SK-N-SH treated with all-trans-retinoic acid at 6 μM for 48 hours (cell line): ENCODE measurements around the gene FANCC.

Experiments
- ATAC-seq: fragments of 200-7000 bp; cut with Tn5 transposase; 3 replicates; pipeline ENCODE4 v1.9.1; 2020; ENCODE audit warnings: mild to moderate bottlenecking, moderate library complexity
- ARNTL ChIP-seq: fragments of 450-650 bp; formaldehyde crosslinking; IDR thresholded peaks from 2 replicates; pipeline ENCODE4 v1.5.0; 2020; ENCODE audit warnings: low read depth, mild to moderate bottlenecking, moderate library complexity, borderline replicate concordance
- BACH2 ChIP-seq: fragments of 250-450 bp; sonication (Bioruptor Pico); IDR thresholded peaks from 2 replicates; pipeline ENCODE4 v1.9.0; 2021; ENCODE audit warnings: mild to moderate bottlenecking, borderline replicate concordance
- CSDC2 ChIP-seq: fragments of 250-450 bp; sonication (Bioruptor Pico); IDR thresholded peaks from 2 replicates; pipeline ENCODE4 v1.5.0; 2020; ENCODE audit warnings: mild to moderate bottlenecking, moderate library complexity
- ESRRG ChIP-seq: fragments of 250-450 bp; sonication (Bioruptor Pico); IDR thresholded peaks from 2 replicates; pipeline ENCODE4 v1.6.1; 2021; ENCODE audit warnings: mild to moderate bottlenecking
- GLIS3 ChIP-seq: fragments of 250-450 bp; sonication (Bioruptor Pico); IDR thresholded peaks from 2 replicates; pipeline ENCODE4 v1.5.0; 2020; ENCODE audit warnings: mild to moderate bottlenecking, moderate library complexity
- OSR1 ChIP-seq: fragments of 250-450 bp; sonication (Bioruptor Pico); IDR thresholded peaks from 2 replicates; pipeline ENCODE4 v1.8.0; 2022; ENCODE audit warnings: moderate library complexity, mild to moderate bottlenecking, inconsistent platforms
- PPARA ChIP-seq: fragments of 250-450 bp; sonication (Bioruptor Pico); IDR thresholded peaks from 2 replicates; pipeline ENCODE4 v1.5.0; 2020; ENCODE audit warnings: mild to moderate bottlenecking, borderline replicate concordance
- RARB ChIP-seq: fragments of 250-450 bp; sonication (Bioruptor Pico); IDR thresholded peaks from 2 replicates; pipeline ENCODE4 v1.8.0; 2021; ENCODE audit warnings: mild to moderate bottlenecking, moderate library complexity
- SNAI2 ChIP-seq: fragments of 250-450 bp; sonication (Bioruptor Pico); IDR thresholded peaks from 2 replicates; pipeline ENCODE4 v1.5.0; 2020; ENCODE audit warnings: mild to moderate bottlenecking, moderate library complexity
- TCF4 ChIP-seq: fragments of 250-450 bp; sonication (Bioruptor Pico); IDR thresholded peaks from 2 replicates; pipeline ENCODE4 v1.8.0; 2021; ENCODE audit warnings: mild to moderate bottlenecking, moderate library complexity, borderline replicate concordance
- TOX ChIP-seq: fragments of 250-450 bp; sonication (Bioruptor Pico); IDR thresholded peaks from 2 replicates; pipeline ENCODE4 v1.8.0; 2021; ENCODE audit warnings: mild to moderate bottlenecking, moderate library complexity, borderline replicate concordance
- ZFP3 ChIP-seq: fragments of 250-450 bp; sonication (Bioruptor Pico); IDR thresholded peaks from 2 replicates; pipeline ENCODE4 v1.5.0; 2020; ENCODE audit warnings: mild to moderate bottlenecking, moderate library complexity
- ZFP30 ChIP-seq: fragments of 450-650 bp; formaldehyde crosslinking; IDR thresholded peaks from 2 replicates; pipeline ENCODE4 v1.5.0; 2022; ENCODE audit warnings: mild to moderate bottlenecking, moderate library complexity
- ZNF565 ChIP-seq: fragments of 450-650 bp; formaldehyde crosslinking; conservative IDR thresholded peaks from 2 replicates; pipeline ENCODE4 v1.5.0; 2020; ENCODE audit warnings: low read depth, mild to moderate bottlenecking, moderate library complexity
- ZNF8 ChIP-seq: fragments of 450-650 bp; formaldehyde crosslinking; IDR thresholded peaks from 2 replicates; pipeline ENCODE4 v1.5.0; 2020; ENCODE audit warnings: mild to moderate bottlenecking, moderate library complexity
- TF ChIP-seq, protein P1 (sequence below): fragments of 250-450 bp; sonication (Bioruptor Pico); IDR thresholded peaks from 2 replicates; pipeline ENCODE4 v1.5.1; 2020; ENCODE audit warnings: low read depth, mild to moderate bottlenecking, moderate library complexity
- TF ChIP-seq, protein P2 (sequence below): fragments of 250-450 bp; sonication (Bioruptor Pico); IDR thresholded peaks from 2 replicates; pipeline ENCODE4 v1.5.0; 2020; ENCODE audit warnings: mild to moderate bottlenecking, moderate library complexity
- TF ChIP-seq, protein P3 (sequence below): fragments of 250-450 bp; sonication (Bioruptor Pico); IDR thresholded peaks from 2 replicates; pipeline ENCODE4 v1.8.0; 2020; ENCODE audit warnings: mild to moderate bottlenecking, moderate library complexity, borderline replicate concordance
- TF ChIP-seq, protein P4 (sequence below): fragments of 250-450 bp; sonication (Bioruptor Pico); IDR thresholded peaks from 2 replicates; pipeline ENCODE4 v1.8.0; 2021; ENCODE audit warnings: low read depth, mild to moderate bottlenecking, moderate library complexity, borderline replicate concordance

Gene FANCC

DNA sequence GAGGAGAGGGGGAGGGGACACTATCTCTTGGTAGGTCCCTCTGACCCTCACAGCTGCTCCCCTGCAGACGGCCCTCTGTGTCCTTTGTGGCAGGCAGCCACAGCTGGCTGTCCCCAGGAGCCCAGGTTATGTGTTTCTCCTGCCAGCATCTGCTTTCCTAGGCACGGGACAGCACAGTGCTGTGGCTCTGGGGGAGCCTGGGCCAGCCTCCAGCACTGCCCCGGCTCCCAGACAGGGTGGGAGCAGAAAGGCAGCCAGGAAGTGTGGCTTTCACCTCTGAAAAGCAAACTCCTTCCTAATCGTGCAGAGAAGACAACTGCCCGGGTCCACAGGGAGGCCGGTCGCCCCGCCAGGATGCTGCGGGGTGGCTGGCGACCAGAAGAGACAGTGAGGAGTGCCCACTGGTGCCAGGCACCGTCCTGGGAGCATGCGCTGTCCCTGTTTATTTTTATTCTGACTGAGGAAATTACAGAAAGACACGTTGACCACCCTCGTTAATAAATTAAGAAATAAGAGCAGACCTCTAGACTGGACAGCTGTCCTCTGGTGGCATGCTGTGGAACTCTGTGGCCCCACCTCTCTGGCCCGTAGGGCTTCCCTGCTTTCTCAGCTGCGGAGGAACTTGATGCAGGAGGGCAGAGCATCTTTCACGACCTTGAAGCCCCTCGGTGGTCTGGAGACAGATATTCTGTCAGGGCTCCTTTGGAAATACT lies 240.3 kb downstream of the FANCC start:
- ATAC-seq, result no peak
- TF ChIP-seq, protein P1, sequence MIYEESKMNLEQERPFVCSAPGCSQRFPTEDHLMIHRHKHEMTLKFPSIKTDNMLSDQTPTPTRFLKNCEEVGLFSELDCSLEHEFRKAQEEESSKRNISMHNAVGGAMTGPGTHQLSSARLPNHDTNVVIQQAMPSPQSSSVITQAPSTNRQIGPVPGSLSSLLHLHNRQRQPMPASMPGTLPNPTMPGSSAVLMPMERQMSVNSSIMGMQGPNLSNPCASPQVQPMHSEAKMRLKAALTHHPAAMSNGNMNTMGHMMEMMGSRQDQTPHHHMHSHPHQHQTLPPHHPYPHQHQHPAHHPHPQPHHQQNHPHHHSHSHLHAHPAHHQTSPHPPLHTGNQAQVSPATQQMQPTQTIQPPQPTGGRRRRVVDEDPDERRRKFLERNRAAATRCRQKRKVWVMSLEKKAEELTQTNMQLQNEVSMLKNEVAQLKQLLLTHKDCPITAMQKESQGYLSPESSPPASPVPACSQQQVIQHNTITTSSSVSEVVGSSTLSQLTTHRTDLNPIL (CRISPR knock-in tag), result no peak
- no peak for TF ChIP-seq PPARA (CRISPR knock-in tag)

DNA sequence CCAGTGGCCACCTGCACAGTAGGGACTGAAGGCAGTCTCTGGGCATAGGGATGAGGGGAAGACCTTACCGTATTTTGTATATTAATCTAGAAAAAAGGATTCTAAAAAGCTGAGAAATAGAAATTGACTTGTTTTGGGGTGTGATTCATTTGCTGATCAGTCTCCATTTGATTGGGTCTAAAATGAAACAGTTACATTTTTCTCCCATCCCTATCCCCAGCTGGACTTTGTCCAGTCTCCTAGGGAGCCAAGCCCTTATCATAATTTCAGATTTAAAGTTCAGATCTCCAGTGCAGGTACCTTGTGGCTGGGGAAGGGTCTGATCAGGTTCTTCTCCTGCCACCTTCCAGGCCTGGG lies 240.8 kb downstream of the FANCC start:
- no peak for TF ChIP-seq OSR1 (CRISPR knock-in tag)
- TF ChIP-seq TCF4, result no peak
- TF ChIP-seq ZFP30, result no peak
- TF ChIP-seq ZNF8, result no peak
- TF ChIP-seq ZFP3, result no peak
- no peak for TF ChIP-seq ESRRG (CRISPR knock-in tag)
- TF ChIP-seq GLIS3 (CRISPR knock-in tag), result no peak
- no peak for TF ChIP-seq BACH2 (CRISPR knock-in tag)
- TF ChIP-seq, protein P2, sequence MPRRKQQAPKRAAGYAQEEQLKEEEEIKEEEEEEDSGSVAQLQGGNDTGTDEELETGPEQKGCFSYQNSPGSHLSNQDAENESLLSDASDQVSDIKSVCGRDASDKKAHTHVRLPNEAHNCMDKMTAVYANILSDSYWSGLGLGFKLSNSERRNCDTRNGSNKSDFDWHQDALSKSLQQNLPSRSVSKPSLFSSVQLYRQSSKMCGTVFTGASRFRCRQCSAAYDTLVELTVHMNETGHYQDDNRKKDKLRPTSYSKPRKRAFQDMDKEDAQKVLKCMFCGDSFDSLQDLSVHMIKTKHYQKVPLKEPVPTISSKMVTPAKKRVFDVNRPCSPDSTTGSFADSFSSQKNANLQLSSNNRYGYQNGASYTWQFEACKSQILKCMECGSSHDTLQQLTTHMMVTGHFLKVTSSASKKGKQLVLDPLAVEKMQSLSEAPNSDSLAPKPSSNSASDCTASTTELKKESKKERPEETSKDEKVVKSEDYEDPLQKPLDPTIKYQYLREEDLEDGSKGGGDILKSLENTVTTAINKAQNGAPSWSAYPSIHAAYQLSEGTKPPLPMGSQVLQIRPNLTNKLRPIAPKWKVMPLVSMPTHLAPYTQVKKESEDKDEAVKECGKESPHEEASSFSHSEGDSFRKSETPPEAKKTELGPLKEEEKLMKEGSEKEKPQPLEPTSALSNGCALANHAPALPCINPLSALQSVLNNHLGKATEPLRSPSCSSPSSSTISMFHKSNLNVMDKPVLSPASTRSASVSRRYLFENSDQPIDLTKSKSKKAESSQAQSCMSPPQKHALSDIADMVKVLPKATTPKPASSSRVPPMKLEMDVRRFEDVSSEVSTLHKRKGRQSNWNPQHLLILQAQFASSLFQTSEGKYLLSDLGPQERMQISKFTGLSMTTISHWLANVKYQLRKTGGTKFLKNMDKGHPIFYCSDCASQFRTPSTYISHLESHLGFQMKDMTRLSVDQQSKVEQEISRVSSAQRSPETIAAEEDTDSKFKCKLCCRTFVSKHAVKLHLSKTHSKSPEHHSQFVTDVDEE (CRISPR knock-in tag), result no peak
- TF ChIP-seq, protein P3, sequence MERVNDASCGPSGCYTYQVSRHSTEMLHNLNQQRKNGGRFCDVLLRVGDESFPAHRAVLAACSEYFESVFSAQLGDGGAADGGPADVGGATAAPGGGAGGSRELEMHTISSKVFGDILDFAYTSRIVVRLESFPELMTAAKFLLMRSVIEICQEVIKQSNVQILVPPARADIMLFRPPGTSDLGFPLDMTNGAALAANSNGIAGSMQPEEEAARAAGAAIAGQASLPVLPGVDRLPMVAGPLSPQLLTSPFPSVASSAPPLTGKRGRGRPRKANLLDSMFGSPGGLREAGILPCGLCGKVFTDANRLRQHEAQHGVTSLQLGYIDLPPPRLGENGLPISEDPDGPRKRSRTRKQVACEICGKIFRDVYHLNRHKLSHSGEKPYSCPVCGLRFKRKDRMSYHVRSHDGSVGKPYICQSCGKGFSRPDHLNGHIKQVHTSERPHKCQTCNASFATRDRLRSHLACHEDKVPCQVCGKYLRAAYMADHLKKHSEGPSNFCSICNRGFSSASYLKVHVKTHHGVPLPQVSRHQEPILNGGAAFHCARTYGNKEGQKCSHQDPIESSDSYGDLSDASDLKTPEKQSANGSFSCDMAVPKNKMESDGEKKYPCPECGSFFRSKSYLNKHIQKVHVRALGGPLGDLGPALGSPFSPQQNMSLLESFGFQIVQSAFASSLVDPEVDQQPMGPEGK (CRISPR knock-in tag), result no peak
- TF ChIP-seq ZNF565, result no peak
- TF ChIP-seq CSDC2, result no peak
- no peak for TF ChIP-seq TOX (CRISPR knock-in tag)

DNA sequence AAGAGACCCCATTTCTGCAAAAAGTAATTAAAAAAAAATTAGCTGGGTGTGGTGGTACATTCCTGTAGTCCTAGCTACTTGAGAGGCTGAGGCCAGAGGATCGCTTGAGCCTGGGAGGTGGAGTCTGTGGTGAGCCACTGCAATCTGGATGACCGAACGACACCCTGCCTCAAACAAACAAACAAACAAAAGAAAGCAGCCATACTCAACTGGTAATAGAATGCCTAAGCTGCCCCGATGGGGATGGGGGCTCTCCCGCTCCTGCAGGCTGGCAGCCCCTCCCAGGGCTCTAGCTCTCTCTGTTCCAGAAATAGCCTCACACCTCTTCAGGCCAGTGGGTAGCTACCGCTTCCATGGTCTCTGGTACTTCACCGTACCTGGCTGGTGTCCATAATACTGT lies 241.8 kb downstream of the FANCC start:
- no peak for ATAC-seq
- TF ChIP-seq, protein P4, sequence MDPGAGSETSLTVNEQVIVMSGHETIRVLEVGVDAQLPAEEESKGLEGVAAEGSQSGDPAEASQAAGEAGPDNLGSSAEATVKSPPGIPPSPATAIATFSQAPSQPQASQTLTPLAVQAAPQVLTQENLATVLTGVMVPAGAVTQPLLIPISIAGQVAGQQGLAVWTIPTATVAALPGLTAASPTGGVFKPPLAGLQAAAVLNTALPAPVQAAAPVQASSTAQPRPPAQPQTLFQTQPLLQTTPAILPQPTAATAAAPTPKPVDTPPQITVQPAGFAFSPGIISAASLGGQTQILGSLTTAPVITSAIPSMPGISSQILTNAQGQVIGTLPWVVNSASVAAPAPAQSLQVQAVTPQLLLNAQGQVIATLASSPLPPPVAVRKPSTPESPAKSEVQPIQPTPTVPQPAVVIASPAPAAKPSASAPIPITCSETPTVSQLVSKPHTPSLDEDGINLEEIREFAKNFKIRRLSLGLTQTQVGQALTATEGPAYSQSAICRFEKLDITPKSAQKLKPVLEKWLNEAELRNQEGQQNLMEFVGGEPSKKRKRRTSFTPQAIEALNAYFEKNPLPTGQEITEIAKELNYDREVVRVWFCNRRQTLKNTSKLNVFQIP (CRISPR knock-in tag), result no peak

More for the DNA sequence above, 240.8 kb downstream of the FANCC start:
- no peak for ATAC-seq

DNA sequence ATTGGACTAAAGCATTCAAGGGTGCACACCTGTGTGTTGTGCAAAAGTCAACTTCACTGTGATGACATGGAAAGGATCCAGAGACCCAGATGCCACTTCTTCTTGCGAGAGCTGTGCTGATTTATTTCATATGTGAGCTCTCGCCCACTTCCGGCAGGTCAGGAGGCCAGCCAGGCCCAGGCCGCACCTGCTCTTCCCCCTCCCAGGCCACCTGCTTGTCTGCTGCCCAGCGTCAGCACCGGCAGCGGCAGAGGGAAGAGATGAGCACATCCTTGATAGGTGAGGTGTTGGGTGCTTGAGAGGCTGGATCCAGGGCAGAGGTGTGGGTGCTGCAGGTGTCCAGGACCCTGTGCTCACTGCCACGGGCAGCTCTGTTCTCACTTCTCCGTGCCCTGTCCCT lies 242.9 kb downstream of the FANCC start:
- no peak for ATAC-seq
- TF ChIP-seq GLIS3 (CRISPR knock-in tag) (no peak), RARB (CRISPR knock-in tag) (no peak), SNAI2 (CRISPR knock-in tag) (no peak), OSR1 (CRISPR knock-in tag) (no peak), ARNTL (no peak), ESRRG (CRISPR knock-in tag) (no peak), PPARA (CRISPR knock-in tag) (no peak), ZNF565 (no peak), CSDC2 (no peak)
- TF ChIP-seq, protein P1 (CRISPR knock-in tag), result no peak
- TF ChIP-seq, protein P2 (CRISPR knock-in tag), result no peak
- TF ChIP-seq, protein P3 (CRISPR knock-in tag), result no peak
- TF ChIP-seq, protein P4 (CRISPR knock-in tag), result no peak
